T-cell (primary cell): Measurements from ENCODE around the gene CPLX3. TPM values are rescaled to one million over a fixed set of nuclear protein-coding genes. Genes with fewer than 3 reads are reported as not detected.

Experiments used
- ATAC-seq, 4 experiments: fragments of 200-7000 bp in 3 of 4; fragments of 150-1000 bp in 1 of 4; cut with Tn5 transposase; replicated peaks in 1 of 4; 1 replicate in 3 of 4; 2 replicates in 1 of 4; pipeline ENCODE4 v1.10.0; 2021; ENCODE audit warnings: moderate library complexity in 3 of 4, mild to moderate bottlenecking in 2 of 4, moderate number of reproducible peaks in 1 of 4
- CTCF ChIA-PET, 2 donors: fragments of 300-600 bp; sonication (Branson Sonifier 250); formaldehyde crosslinking; loops; one replicate each; lab custom pipeline; 2022; ENCODE audit warnings: antibody characterized with exemption in 2 of 2; lab: Charles Lee
- POLR2A ChIA-PET, 2 donors: fragments of 300-600 bp; sonication (Branson Sonifier 250); formaldehyde crosslinking; loops; one replicate each; lab custom pipeline; 2022; ENCODE audit warnings: antibody characterized with exemption in 2 of 2; lab: Charles Lee
- DNase-seq, 35 experiments: peaks; one replicate each; pipeline versions ENCODE4 v3.0.0 to v3.0.0-alpha.2; 2013 to 2023
- H3K27ac ChIP-seq: one replicate; pipeline ENCODE4 v1.5.1; 2013; ENCODE audit warnings: low read length
- H3K27me3 ChIP-seq, 2 experiments: replicated peaks in 1 of 2; 1 replicate in 1 of 2; 2 replicates in 1 of 2; pipeline versions ENCODE4 v1.6.1 to v1.7.0; 2013; ENCODE audit warnings: low read length in 1 of 2, mixed read lengths in 1 of 2; ENCODE audit not compliant: control insufficient read depth in 2 of 2, insufficient read depth in 2 of 2; ENCODE audit errors: extremely low read depth in 1 of 2
- H3K36me3 ChIP-seq, 2 donors: 1 replicate in 1 of 2; 2 replicates in 1 of 2; pipeline versions ENCODE4 v1.6.1 to v1.7.0; 2013; ENCODE audit warnings: low read length in 1 of 2; ENCODE audit not compliant: control insufficient read depth in 2 of 2, insufficient read depth in 1 of 2; ENCODE audit errors: extremely low read depth in 1 of 2
- H3K4me1 ChIP-seq, 2 experiments: 1 replicate in 1 of 2; 2 replicates in 1 of 2; pipeline versions ENCODE4 v1.6.1 to v1.7.0; 2013; ENCODE audit warnings: low read length in 2 of 2, mixed read lengths in 1 of 2; ENCODE audit not compliant: insufficient read depth in 2 of 2, control insufficient read depth in 1 of 2; ENCODE audit errors: extremely low read depth in 1 of 2
- H3K4me3 ChIP-seq, 2 donors: 1 replicate in 1 of 2; 2 replicates in 1 of 2; pipeline versions ENCODE4 v1.5.1 to v1.7.0; 2013; ENCODE audit warnings: mild to moderate bottlenecking in 2 of 2, low read length in 1 of 2, moderate library complexity in 1 of 2; ENCODE audit not compliant: control insufficient read depth in 1 of 2; ENCODE audit errors: extremely low read depth in 1 of 2
- H3K9me3 ChIP-seq: 2 replicates; pipeline ENCODE4 v1.7.0; 2013
- H3K27ac Mint-ChIP-seq, 2 donors: one replicate each; pipeline ENCODE4 v1.8.0; 2020 to 2021; ENCODE audit warnings: mild to moderate bottlenecking in 2 of 2, mixed read lengths in 2 of 2
- H3K27me3 Mint-ChIP-seq, 2 donors: one replicate each; pipeline ENCODE4 v1.8.0; 2021 to 2022; ENCODE audit warnings: mixed read lengths in 2 of 2
- H3K36me3 Mint-ChIP-seq: one replicate; pipeline ENCODE4 v1.8.0; 2021; ENCODE audit warnings: mixed read lengths
- H3K4me1 Mint-ChIP-seq, 3 donors: one replicate each; pipeline ENCODE4 v1.8.0; 2020 to 2022; ENCODE audit warnings: mixed read lengths in 3 of 3, mild to moderate bottlenecking in 1 of 3
- H3K4me3 Mint-ChIP-seq, 3 donors: one replicate each; pipeline ENCODE4 v1.8.0; 2020 to 2022; ENCODE audit warnings: mild to moderate bottlenecking in 3 of 3, mixed read lengths in 3 of 3, moderate library complexity in 3 of 3
- H3K9me3 Mint-ChIP-seq, 3 donors: one replicate each; pipeline ENCODE4 v1.8.0; 2020 to 2022; ENCODE audit warnings: mixed read lengths in 3 of 3
- WGBS: methylation state at CpG from one replicate; pipeline ENCODE4 v1.1.5; 2013; ENCODE audit warnings: missing lambda C conversion rate; ENCODE audit not compliant: insufficient coverage; 5-methylcytosine and 5-hydroxymethylcytosine counted together
- total RNA-seq, 35 experiments: library from RNA in 6 of 35; stranded (reverse) in 6 of 35; fragments of 120-200 nt in 1 of 35; gene quantifications; one replicate each; pipeline versions ENCODE4 v1.2.1 to v1.2.4 and lab custom pipeline; 2013 to 2026

CPLX3 gene
- total RNA-seq, 5 donors from 2014 or later (not counting 1 experiment from before 2014, with no cell fraction given) = 0.16 to 0.50 (median 0.26) TPM; not detected in 2

DNA sequence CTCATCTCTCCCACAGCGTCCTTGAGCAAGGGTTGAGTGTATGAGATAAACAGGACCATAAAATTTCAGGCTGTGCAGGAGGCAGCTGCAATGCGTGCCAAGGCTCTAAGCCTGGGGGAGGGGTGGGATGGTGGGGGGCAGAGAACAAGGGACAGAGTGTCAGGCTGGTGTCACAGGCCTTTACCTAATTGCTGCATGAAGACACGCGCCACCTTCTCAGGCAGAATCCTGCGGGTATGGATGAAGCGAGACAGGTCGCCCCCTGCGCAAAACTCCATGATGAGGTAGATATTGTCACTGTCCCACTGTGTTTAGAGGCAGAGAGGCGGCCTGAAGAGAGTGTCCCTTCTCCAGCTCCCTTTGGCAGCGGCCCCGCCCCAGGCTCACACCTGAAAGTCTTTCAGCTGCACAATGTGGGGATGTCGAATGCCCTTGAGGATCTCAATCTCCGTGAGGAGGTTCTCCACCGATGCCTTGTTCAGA is 15.5 kb downstream of the CPLX3 start:
- peaks cover 28 to 66% of the 10 kb centered on the region in 2 experiments for H3K4me1 ChIP-seq
- no peaks in the 10 kb centered on the region for H3K9me3 ChIP-seq
- Mint-ChIP-seq H3K36me3 (peaks cover 10% of the 10 kb centered on the region), H3K27ac (peak overlapping the region; percentile 73 to 84), H3K27me3 (no peaks in the 10 kb centered on the region), H3K4me1 (peaks cover 48 to 60% (median 54%) of the 10 kb centered on the region in 3 donors), H3K4me3 (peak overlapping the region; percentile 86 to 90 (median 86)), H3K9me3 (no peaks in the 10 kb centered on the region)
- no peak overlapping the region for H3K27ac ChIP-seq
- 93% methylated on average over 13 of the region's 14 CpGs for whole genome bisulfite sequencing
- DNase-seq (no peak), ATAC-seq (no peak)
- H3K36me3 ChIP-seq = peaks cover 22 to 24% of the 10 kb centered on the region in 2 donors
- H3K4me3 ChIP-seq = peak overlapping the region; percentile 84 to 96
- ChIA-PET CTCF (interaction anchor here in 1 of 2 donors (0.8 kb wide), 1 partner anchor 29 kb away, joined by 4 read pairs; no protein-coding TSS in a partner anchor), POLR2A (interaction anchor here in 1 of 2 donors (0.6 kb wide), 3 partner anchors 16 to 55 kb away, joined by 3 to 4 read pairs (median 3); no protein-coding TSS in a partner anchor)
- no peaks in the 10 kb centered on the region for H3K27me3 ChIP-seq

DNA sequence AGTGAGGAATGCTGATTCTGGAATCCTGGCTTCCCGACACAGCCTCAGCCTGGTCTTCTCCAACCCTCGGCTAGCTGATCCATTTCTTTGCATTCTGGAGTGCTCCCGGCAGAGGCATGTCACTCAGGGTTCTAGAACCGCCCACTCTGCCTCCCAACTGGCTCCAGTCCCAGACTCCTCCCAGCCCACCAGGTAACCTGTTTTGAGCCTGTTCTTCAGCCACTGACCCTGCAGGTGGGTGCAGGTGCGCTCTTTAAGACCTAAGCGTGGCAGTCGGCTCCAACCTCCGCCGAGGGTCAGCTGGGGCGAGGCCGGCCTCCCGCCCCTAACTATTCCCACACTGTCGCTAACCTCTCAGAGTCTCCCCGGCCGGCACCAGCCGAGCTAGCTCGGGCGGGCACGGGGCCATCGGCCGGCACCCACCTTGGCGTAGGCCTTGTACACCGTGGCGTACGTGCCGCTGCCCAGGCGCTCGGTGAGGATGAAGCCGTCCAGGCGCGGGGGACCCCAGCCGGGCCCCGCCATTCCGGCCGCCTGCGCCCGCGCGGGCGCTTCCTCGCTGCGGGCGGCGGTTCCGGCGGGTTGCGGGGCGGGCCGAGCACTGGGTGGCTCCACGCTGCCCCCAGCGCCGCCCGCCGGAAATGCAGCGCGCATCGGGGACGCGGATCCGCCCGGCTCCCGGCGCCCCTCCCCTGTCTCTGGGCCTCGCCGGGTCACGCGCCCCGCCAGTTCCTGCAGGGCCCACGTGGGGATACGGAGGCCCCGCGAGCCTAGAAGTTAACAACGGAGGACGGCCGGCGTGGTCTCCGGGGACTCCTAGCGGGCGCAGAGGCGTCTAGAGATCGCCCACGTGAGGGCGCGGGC is 16.4 kb downstream of the CPLX3 start, which contains the start of gene ULK3:
Gene ULK3 (minus strand): TSS at position 576 of the 864 bp plus-strand sequence. CDS start 51 bp downstream, at position 525.
- no peaks in the 10 kb centered on the region for H3K27me3 ChIP-seq
- H3K9me3 ChIP-seq = no peaks in the 10 kb centered on the region
- Mint-ChIP-seq H3K27ac (peak within 1 kb of the TSS; percentile 96 to 97), H3K4me1 (peaks cover 48 to 64% (median 54%) of the 10 kb centered on the region in 3 donors), H3K9me3 (no peaks in the 10 kb centered on the region), H3K36me3 (peaks cover 17% of the 10 kb centered on the region), H3K4me3 (peak within 1 kb of the TSS; percentile 86 to 90 (median 86)), H3K27me3 (no peaks in the 10 kb centered on the region)
- peak within 1 kb of the TSS; percentile 84 to 96 for H3K4me3 ChIP-seq
- ChIA-PET POLR2A (interaction anchor here in 1 of 2 donors (0.6 kb wide), 3 partner anchors 15 to 609 kb away, joined by 3 to 13 read pairs (median 3); partner anchors contain the start of gene SIN3A), CTCF (interaction anchor here in 1 of 2 donors (1.2 to 2.8 kb wide), 2 partner anchors 59 to 64 kb away, joined by 5 to 18 read pairs; partner anchors contain the start of gene FAM219B)
- H3K4me1 ChIP-seq = peaks cover 28 to 66% of the 10 kb centered on the region in 2 experiments
- peak; percentile 84 to 90 (median 88) for ATAC-seq
- DNase-seq = peak; percentile 82 to 95 (median 90)
- peaks cover 22 to 30% of the 10 kb centered on the region in 2 donors for H3K36me3 ChIP-seq
- peak within 1 kb of the TSS; percentile 71 for H3K27ac ChIP-seq
- WGBS = under 1% methylated on average over 83 of the region's 84 CpGs

DNA sequence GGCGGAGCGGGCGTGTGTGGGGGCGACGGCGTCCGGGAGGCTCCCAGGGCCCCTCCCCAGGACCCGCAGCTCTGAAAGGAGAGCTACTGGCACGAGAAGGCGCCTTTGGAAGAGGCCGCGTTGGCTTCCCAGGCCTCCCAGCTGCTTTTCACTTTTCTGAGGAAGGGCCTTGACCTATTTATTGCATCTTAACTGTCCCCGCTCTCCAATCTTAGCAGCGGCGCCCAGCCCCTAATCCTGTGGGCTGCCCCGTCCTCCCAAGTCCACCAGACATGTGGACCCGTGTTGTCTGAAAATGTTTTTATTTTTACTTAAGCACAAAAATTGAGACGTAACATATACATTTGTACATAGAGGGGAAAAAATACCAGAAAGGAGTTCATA is 17.0 kb downstream of the CPLX3 start:
- peaks cover 28 to 66% of the 10 kb centered on the region in 2 experiments for H3K4me1 ChIP-seq

DNA sequence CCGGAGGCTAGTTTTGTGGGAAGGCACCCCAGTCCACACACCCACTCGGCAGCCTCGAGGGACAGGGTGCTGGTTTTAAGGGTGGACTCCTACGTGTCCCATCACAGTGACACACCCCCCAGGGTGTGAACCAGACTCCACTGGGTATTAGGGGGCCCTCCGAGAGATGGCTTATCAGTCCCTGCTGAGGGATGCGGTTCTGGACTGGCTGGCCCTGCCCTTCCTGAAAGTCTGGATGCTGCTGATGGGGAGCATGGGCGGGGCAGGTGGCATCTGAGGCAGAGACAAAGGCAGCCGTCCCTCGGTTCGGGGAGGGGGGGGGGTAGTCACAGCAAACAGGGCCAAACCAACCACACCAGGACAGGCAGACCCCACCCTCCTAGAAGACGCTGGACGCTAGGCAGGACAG is 17.5 kb downstream of the CPLX3 start:
- WGBS = no CpG with 5 or more reads among the region's 12 CpGs
- ChIA-PET POLR2A (no interaction called here), CTCF (interaction anchor here (0.6 to 2.8 kb wide), 4 partner anchors 50 to 113 kb away, joined by 3 to 18 read pairs (median 6); partner anchors contain the start of genes FAM219B (in 1 of the 2) and RPP25 (in 1 of the 2))
- Mint-ChIP-seq H3K4me3 (peak overlapping the region; percentile 75 to 86 (median 80)), H3K27me3 (no peaks in the 10 kb centered on the region), H3K9me3 (no peaks in the 10 kb centered on the region), H3K27ac (peak overlapping the region; percentile 96 to 97), H3K4me1 (peaks cover 48 to 64% (median 54%) of the 10 kb centered on the region in 3 donors), H3K36me3 (peaks cover 24% of the 10 kb centered on the region)
- Histone ChIP-seq H3K36me3 (peaks cover 18 to 37% of the 10 kb centered on the region in 2 donors), H3K27ac (peak overlapping the region; percentile 71), H3K9me3 (no peaks in the 10 kb centered on the region), H3K27me3 (no peaks in the 10 kb centered on the region), H3K4me1 (peaks cover 28 to 66% of the 10 kb centered on the region in 2 experiments), H3K4me3 (peak overlapping the region in 1 of 2 donors; percentile 45)
- peak in 1 of 35 experiments; percentile 24 for DNase-seq
- ATAC-seq = no peak

More for the DNA sequence above, 17.0 kb downstream of the CPLX3 start:
- ChIA-PET CTCF (interaction anchor here in 1 of 2 donors (1.2 to 2.8 kb wide), 3 partner anchors 50 to 63 kb away, joined by 5 to 18 read pairs (median 6); partner anchors contain the start of gene FAM219B), POLR2A (interaction anchor here in 1 of 2 donors (0.6 kb wide), 1 partner anchor 608 kb away, joined by 13 read pairs; the partner anchor contains the start of gene SIN3A)
- H3K4me3 Mint-ChIP-seq = peak overlapping the region; percentile 75 to 86 (median 80)
- peak overlapping the region; percentile 96 to 97 for H3K27ac Mint-ChIP-seq
- peaks cover 48 to 64% (median 54%) of the 10 kb centered on the region in 3 donors for H3K4me1 Mint-ChIP-seq
- H3K27ac ChIP-seq = peak overlapping the region; percentile 71
- H3K9me3 ChIP-seq = no peaks in the 10 kb centered on the region
- H3K36me3 ChIP-seq = peaks cover 21 to 36% of the 10 kb centered on the region in 2 donors
- H3K27me3 Mint-ChIP-seq = no peaks in the 10 kb centered on the region
- ATAC-seq (no peak), DNase-seq (no peak)
- H3K9me3 Mint-ChIP-seq = no peaks in the 10 kb centered on the region
- 1% methylated on average over 12 of the region's 18 CpGs for WGBS
- H3K36me3 Mint-ChIP-seq = peaks cover 22% of the 10 kb centered on the region
- H3K27me3 ChIP-seq = no peaks in the 10 kb centered on the region
- peak overlapping the region in 1 of 2 donors; percentile 45 for H3K4me3 ChIP-seq

DNA sequence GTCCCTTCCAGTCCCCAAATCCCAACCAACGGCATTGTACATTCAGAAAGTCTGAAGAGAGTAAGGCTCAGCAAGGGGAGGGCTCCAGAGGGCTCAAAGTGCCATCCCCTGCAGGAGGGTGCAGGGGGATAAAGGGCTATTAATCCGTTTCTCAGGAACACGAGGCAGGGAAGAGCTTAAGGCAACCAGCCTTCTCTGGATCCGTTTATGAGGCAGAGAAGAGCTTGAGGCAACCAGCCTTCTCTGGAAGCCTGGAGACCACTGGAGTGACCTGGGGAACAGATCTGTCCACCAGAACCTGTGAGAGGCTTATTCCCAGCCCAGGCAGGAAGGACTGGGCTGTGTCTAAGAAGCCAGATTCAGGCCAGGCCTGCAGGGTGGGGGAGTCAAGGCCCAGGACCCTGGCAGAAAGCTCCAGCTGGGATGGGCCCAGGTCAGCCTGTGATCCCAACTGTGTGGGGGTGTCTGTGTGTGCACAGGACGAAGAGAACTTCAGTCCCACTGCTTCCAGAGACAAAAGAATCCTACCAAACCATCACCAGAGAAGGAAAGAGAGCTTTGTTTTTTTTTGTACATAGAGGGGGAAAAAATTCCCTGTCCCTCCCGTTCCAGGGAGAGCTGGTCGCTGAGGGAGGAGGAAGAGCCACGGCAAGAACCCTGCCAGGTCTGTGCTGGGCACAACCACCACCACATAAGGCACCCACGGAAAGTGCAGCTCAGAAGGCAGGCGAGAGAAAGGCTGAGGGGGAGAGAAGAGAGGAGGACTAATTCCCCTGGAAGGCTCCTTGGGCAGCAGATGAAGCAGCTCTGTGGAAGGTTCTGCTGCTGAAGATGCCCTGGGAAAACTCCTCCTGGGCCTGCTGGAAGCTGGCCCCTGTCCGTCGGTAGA is 18.1 kb downstream of the CPLX3 start:
- peak in 2 of 4 experiments; percentile 4 to 5 for ATAC-seq
- WGBS = 57% methylated on average over 6 of the region's 12 CpGs
- H3K4me1 Mint-ChIP-seq = peaks cover 48 to 64% (median 54%) of the 10 kb centered on the region in 3 donors

More for the DNA sequence above, 18.1 kb downstream of the CPLX3 start:
- H3K4me1 ChIP-seq = peaks cover 28 to 66% of the 10 kb centered on the region in 2 experiments
- Mint-ChIP-seq H3K27me3 (no peaks in the 10 kb centered on the region), H3K4me3 (peak overlapping the region; percentile 34 to 86 (median 80)), H3K36me3 (peaks cover 24% of the 10 kb centered on the region), H3K27ac (peak overlapping the region; percentile 96 to 97), H3K9me3 (no peaks in the 10 kb centered on the region)
- CTCF ChIA-PET = interaction anchor here (0.5 to 2.8 kb wide), 6 partner anchors 26 to 112 kb away, joined by 3 to 18 read pairs (median 4); partner anchors contain the start of genes RPP25 (in 1 of the 2) and SCAMP2 (in 1 of the 2)
- no peaks in the 10 kb centered on the region for H3K27me3 ChIP-seq
- POLR2A ChIA-PET = no interaction called here
- peak in 3 of 35 experiments; percentile 13 to 24 (median 17) for DNase-seq
- no peaks in the 10 kb centered on the region for H3K9me3 ChIP-seq
- H3K27ac ChIP-seq = peak overlapping the region; percentile 71
- H3K36me3 ChIP-seq = peaks cover 15 to 35% of the 10 kb centered on the region in 2 donors
- peak overlapping the region; percentile 8 to 25 for H3K4me3 ChIP-seq
